ENCODE measurements around the gene TRMT11.
"Not testable (repeated sequence)": the region's sequence is repeated elsewhere in the genome, so short reads cannot be mapped to it uniquely, and the experiment has no call there.

TRMT11 gene

DNA sequence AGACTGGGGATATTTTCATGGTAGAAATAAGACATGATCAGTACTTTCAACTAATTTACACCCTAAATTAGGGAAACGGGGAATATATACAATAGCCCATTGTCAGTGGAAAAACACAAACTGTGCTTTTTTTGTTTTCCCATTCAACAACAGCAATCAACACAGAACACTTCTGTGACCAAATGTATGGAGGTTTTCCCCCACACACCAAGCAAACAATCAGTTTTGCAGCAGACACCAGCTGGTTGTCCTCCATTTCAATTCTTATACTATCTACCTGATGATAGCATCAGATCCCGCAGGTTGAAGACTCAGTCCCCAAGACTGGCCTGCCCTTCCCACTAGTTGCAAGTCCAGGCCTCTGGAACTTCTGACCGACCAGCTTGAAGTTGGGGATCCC is 25.2 kb upstream of the TRMT11 start:
- H3K9me3 ChIP-seq (ENCODE audit: control extremely low read depth in 1 of 5, control insufficient read depth in 4 of 5, insufficient read depth in 2 of 5, low read depth in 1 of 5, low read length in 4 of 5): no peaks in the 10 kb centered on the region
- H3K4me1 ChIP-seq (ENCODE audit: control extremely low read depth in 1 of 4, control insufficient read depth in 4 of 4, insufficient read depth in 4 of 4, low read length in 3 of 4): peaks cover 9 to 26% (median 13%) of the 10 kb centered on the region in 4 experiments
- H3K4me3 ChIP-seq (ENCODE audit: control insufficient read depth in 1 of 7, extremely low read depth in 1 of 7, insufficient read depth in 4 of 7, low read depth in 2 of 7, low read length in 6 of 7): no peak overlapping the region
- ChIA-PET CTCF (interaction anchor here (0.8 to 10.3 kb wide), 6 partner anchors 10 to 176 kb away, joined by 3 to 164 read pairs (median 8); partner anchors contain the start of gene NCOA7), POLR2A (no interaction called here)
- H3K27me3 ChIP-seq (replicated peaks in 2 of 5; ENCODE audit: control insufficient read depth in 4 of 5, insufficient read depth in 5 of 5, low read length in 4 of 5): no peaks in the 10 kb centered on the region
- H3K27ac ChIP-seq (ENCODE audit: insufficient read depth in 1 of 2, low read depth in 1 of 2, low read length in 2 of 2, poor library complexity in 1 of 2, severe bottlenecking in 2 of 2): no peak overlapping the region
- no peak for DNase-seq
- WGBS (ENCODE audit: insufficient coverage): 100% methylated on average over 2 of the region's 3 CpGs
- H3K36me3 ChIP-seq (ENCODE audit: control insufficient read depth in 4 of 4, insufficient read depth in 4 of 4, low read length in 3 of 4): peaks cover 0 to 7% (median 5%) of the 10 kb centered on the region in 4 experiments

DNA sequence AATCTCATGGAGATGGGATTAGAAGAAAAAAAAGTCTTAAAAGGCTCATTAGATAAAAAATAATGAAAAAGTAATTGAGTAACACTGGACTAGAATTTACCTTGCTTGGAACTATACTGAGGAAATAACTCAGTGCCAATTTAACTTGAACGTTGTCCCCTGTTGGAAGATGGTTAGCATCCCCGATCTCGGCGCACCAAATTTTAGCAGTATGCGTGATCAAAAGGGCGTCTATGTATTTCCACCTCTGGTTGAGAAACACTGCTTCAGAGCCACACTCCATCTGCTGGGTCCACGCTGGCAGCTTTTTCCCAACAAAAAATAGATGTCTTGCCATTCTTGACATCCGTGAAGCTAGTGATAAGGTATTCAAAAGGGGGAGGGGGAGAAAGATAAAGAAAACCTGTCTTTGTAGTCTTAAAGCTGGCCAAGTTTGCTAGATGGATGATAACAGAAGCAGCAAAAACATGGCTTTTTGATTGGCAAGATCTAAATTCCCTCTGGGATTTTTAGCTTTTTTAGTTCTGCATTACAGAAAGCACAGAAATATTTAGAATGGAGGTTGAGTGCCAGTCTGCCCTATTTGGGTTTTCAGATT is 23.3 kb upstream of the TRMT11 start:
- CTCF ChIA-PET: interaction anchor here (0.8 to 2.7 kb wide), 6 partner anchors 8 to 182 kb away, joined by 3 to 13 read pairs (median 5); no protein-coding TSS in a partner anchor
- WGBS (ENCODE audit: insufficient coverage): 97% methylated on average over 7 of the region's 8 CpGs
- DNase-seq: no peak
- POLR2A ChIA-PET: no interaction called here
- Histone ChIP-seq H3K4me3 (ENCODE audit: control insufficient read depth in 1 of 7, extremely low read depth in 1 of 7, insufficient read depth in 4 of 7, low read depth in 2 of 7, low read length in 6 of 7) (no peak overlapping the region), H3K27me3 (replicated peaks in 2 of 5; ENCODE audit: control insufficient read depth in 4 of 5, insufficient read depth in 5 of 5, low read length in 4 of 5) (no peaks in the 10 kb centered on the region), H3K9me3 (ENCODE audit: control extremely low read depth in 1 of 5, control insufficient read depth in 4 of 5, insufficient read depth in 2 of 5, low read depth in 1 of 5, low read length in 4 of 5) (no peaks in the 10 kb centered on the region), H3K27ac (ENCODE audit: insufficient read depth in 1 of 2, low read depth in 1 of 2, low read length in 2 of 2, poor library complexity in 1 of 2, severe bottlenecking in 2 of 2) (no peak overlapping the region), H3K4me1 (ENCODE audit: control extremely low read depth in 1 of 4, control insufficient read depth in 4 of 4, insufficient read depth in 4 of 4, low read length in 3 of 4) (peaks cover 5 to 15% (median 5%) of the 10 kb centered on the region in 4 experiments), H3K36me3 (ENCODE audit: control insufficient read depth in 4 of 4, insufficient read depth in 4 of 4, low read length in 3 of 4) (peaks cover 5 to 10% (median 7%) of the 10 kb centered on the region in 4 experiments)

DNA sequence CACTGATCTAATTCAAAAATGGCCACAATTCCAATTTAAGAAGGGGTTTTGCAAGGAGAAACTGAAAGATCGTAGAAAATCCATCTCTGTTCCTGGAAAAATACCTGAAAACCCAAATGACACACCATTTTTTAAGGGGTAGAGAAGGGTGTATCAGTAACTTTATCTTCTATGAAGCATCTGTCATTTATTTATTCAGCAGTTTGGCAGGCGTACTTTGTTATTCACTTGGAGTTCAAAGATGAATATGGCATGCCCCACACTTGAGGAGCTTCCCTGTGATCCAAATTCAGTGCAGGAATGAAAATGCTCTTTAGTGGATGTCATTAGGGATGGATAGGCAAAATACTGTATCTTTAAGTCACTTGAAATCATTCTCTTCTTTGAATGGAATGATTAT is 22.5 kb upstream of the TRMT11 start:
- Histone ChIP-seq H3K27me3 (replicated peaks in 2 of 5; ENCODE audit: control insufficient read depth in 4 of 5, insufficient read depth in 5 of 5, low read length in 4 of 5) (no peaks in the 10 kb centered on the region), H3K9me3 (ENCODE audit: control extremely low read depth in 1 of 5, control insufficient read depth in 4 of 5, insufficient read depth in 2 of 5, low read depth in 1 of 5, low read length in 4 of 5) (no peaks in the 10 kb centered on the region), H3K27ac (ENCODE audit: insufficient read depth in 1 of 2, low read depth in 1 of 2, low read length in 2 of 2, poor library complexity in 1 of 2, severe bottlenecking in 2 of 2) (no peak overlapping the region), H3K4me3 (ENCODE audit: control insufficient read depth in 1 of 7, extremely low read depth in 1 of 7, insufficient read depth in 4 of 7, low read depth in 2 of 7, low read length in 6 of 7) (no peak overlapping the region), H3K36me3 (ENCODE audit: control insufficient read depth in 4 of 4, insufficient read depth in 4 of 4, low read length in 3 of 4) (peaks cover 6 to 14% (median 7%) of the 10 kb centered on the region in 4 experiments), H3K4me1 (ENCODE audit: control extremely low read depth in 1 of 4, control insufficient read depth in 4 of 4, insufficient read depth in 4 of 4, low read length in 3 of 4) (peaks cover 0 to 8% (median 0%) of the 10 kb centered on the region in 4 experiments)
- CTCF ChIA-PET: interaction anchor here (1.0 to 2.0 kb wide), 2 partner anchors 10 to 57 kb away, joined by 3 to 6 read pairs; no protein-coding TSS in a partner anchor
- WGBS (ENCODE audit: insufficient coverage): 100% methylated on average over 1 of the region's 2 CpGs
- POLR2A ChIA-PET: no interaction called here
- DNase-seq: no peak

DNA sequence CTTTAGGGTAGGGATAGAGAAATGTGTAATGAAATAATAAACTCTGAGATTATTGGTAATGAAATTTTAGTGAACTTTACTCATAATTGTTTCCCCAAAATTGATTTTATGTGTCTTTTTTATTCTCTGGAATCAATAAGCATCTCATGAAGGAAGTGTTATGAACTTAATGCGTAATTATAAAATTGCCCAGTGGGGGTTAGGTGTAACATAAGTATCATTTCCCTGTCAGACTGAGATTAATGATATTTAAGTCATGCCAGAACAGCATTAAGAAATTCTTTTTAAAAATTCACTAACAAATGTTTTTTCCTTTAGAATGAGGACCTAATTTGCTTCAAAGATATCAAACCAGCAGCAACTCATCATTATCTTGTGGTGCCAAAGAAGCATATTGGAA is 19.8 kb upstream of the TRMT11 start:
- Histone ChIP-seq H3K9me3 (ENCODE audit: control extremely low read depth in 1 of 5, control insufficient read depth in 4 of 5, insufficient read depth in 2 of 5, low read depth in 1 of 5, low read length in 4 of 5) (no peaks in the 10 kb centered on the region), H3K27me3 (replicated peaks in 2 of 5; ENCODE audit: control insufficient read depth in 4 of 5, insufficient read depth in 5 of 5, low read length in 4 of 5) (no peaks in the 10 kb centered on the region), H3K4me3 (ENCODE audit: control insufficient read depth in 1 of 7, extremely low read depth in 1 of 7, insufficient read depth in 4 of 7, low read depth in 2 of 7, low read length in 6 of 7) (no peak overlapping the region), H3K36me3 (ENCODE audit: control insufficient read depth in 4 of 4, insufficient read depth in 4 of 4, low read length in 3 of 4) (peaks cover 6 to 9% (median 7%) of the 10 kb centered on the region in 4 experiments), H3K27ac (ENCODE audit: insufficient read depth in 1 of 2, low read depth in 1 of 2, low read length in 2 of 2, poor library complexity in 1 of 2, severe bottlenecking in 2 of 2) (no peak overlapping the region), H3K4me1 (ENCODE audit: control extremely low read depth in 1 of 4, control insufficient read depth in 4 of 4, insufficient read depth in 4 of 4, low read length in 3 of 4) (peaks cover 0 to 2% (median 0%) of the 10 kb centered on the region in 4 experiments)
- DNase-seq: peak in 1 of 3 donors; percentile 41
- WGBS (ENCODE audit: insufficient coverage): no CpG with 5 or more reads among the region's 1 CpG
- ChIA-PET POLR2A (no interaction called here), CTCF (interaction anchor here (0.8 to 1.8 kb wide), 2 partner anchors 9 to 185 kb away, joined by 3 to 4 read pairs; no protein-coding TSS in a partner anchor)

DNA sequence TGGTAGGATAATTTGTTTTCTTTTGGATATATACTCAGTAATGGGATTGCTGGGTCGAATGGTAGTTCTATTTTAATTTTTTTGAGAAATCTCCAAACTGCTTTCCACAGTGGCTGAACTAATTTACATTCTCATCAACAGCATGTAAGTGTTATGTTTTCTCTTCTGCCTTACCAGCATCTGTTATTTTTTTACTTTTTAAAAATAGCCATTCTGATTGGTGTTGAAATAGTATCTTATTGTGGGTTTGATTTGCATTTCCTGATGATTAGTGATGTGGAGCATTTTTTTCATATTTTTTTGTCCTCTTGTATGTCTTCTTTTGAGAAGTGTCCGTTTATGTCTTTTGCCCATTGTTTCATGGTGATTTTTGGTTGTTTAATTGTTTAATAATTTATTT is 17.8 kb upstream of the TRMT11 start:
- POLR2A ChIA-PET: no interaction called here
- DNase-seq: no peak
- Histone ChIP-seq H3K27me3 (replicated peaks in 2 of 5; ENCODE audit: control insufficient read depth in 4 of 5, insufficient read depth in 5 of 5, low read length in 4 of 5) (no peaks in the 10 kb centered on the region), H3K9me3 (ENCODE audit: control extremely low read depth in 1 of 5, control insufficient read depth in 4 of 5, insufficient read depth in 2 of 5, low read depth in 1 of 5, low read length in 4 of 5) (no peaks in the 10 kb centered on the region), H3K4me3 (ENCODE audit: control insufficient read depth in 1 of 7, extremely low read depth in 1 of 7, insufficient read depth in 4 of 7, low read depth in 2 of 7, low read length in 6 of 7) (no peak overlapping the region), H3K4me1 (ENCODE audit: control extremely low read depth in 1 of 4, control insufficient read depth in 4 of 4, insufficient read depth in 4 of 4, low read length in 3 of 4) (peaks cover 0 to 2% (median 0%) of the 10 kb centered on the region in 4 experiments), H3K27ac (ENCODE audit: insufficient read depth in 1 of 2, low read depth in 1 of 2, low read length in 2 of 2, poor library complexity in 1 of 2, severe bottlenecking in 2 of 2) (no peak overlapping the region), H3K36me3 (ENCODE audit: control insufficient read depth in 4 of 4, insufficient read depth in 4 of 4, low read length in 3 of 4) (peaks cover 0 to 19% (median 8%) of the 10 kb centered on the region in 4 experiments)
- WGBS (ENCODE audit: insufficient coverage): no CpG with 5 or more reads among the region's 2 CpGs
- CTCF ChIA-PET: no interaction called here

DNA sequence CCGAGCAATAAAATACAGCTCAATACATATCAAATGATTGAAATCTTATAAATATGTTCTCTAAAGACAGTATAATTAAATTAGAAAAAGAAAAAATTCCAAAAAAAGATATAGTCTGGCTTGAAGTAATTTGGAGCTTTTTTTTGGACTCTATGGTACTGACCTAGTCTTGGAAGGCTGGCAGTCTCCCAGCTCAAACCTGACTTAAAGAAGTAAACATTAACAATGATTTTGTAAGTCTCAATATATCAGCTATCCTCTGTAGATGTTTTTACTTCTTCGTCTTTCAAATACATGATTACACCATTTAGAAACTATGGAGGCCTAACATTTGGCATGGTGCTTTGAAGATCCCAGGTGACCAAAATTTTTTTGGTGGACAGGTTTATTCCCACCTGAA is 15.6 kb upstream of the TRMT11 start:
- peaks cover 0 to 32% (median 15%) of the 10 kb centered on the region in 4 experiments for H3K36me3 ChIP-seq (ENCODE audit: control insufficient read depth in 4 of 4, insufficient read depth in 4 of 4, low read length in 3 of 4)
- no peak for DNase-seq
- no peak overlapping the region for H3K27ac ChIP-seq (ENCODE audit: insufficient read depth in 1 of 2, low read depth in 1 of 2, low read length in 2 of 2, poor library complexity in 1 of 2, severe bottlenecking in 2 of 2)
- WGBS (ENCODE audit: insufficient coverage): no CpG with 5 or more reads among the region's 2 CpGs
- no peaks in the 10 kb centered on the region for H3K27me3 ChIP-seq (replicated peaks in 2 of 5; ENCODE audit: control insufficient read depth in 4 of 5, insufficient read depth in 5 of 5, low read length in 4 of 5)
- CTCF ChIA-PET: interaction anchor here (0.5 to 6.0 kb wide), 18 partner anchors 9 to 1145 kb away, joined by 3 to 50 read pairs (median 5); partner anchors contain the start of genes HINT3, NCOA7 and TRMT11
- no peaks in the 10 kb centered on the region for H3K9me3 ChIP-seq (ENCODE audit: control extremely low read depth in 1 of 5, control insufficient read depth in 4 of 5, insufficient read depth in 2 of 5, low read depth in 1 of 5, low read length in 4 of 5)
- peaks cover 0 to 2% (median 0%) of the 10 kb centered on the region in 4 experiments for H3K4me1 ChIP-seq (ENCODE audit: control extremely low read depth in 1 of 4, control insufficient read depth in 4 of 4, insufficient read depth in 4 of 4, low read length in 3 of 4)
- POLR2A ChIA-PET: no interaction called here
- no peak overlapping the region for H3K4me3 ChIP-seq (ENCODE audit: control insufficient read depth in 1 of 7, extremely low read depth in 1 of 7, insufficient read depth in 4 of 7, low read depth in 2 of 7, low read length in 6 of 7)

DNA sequence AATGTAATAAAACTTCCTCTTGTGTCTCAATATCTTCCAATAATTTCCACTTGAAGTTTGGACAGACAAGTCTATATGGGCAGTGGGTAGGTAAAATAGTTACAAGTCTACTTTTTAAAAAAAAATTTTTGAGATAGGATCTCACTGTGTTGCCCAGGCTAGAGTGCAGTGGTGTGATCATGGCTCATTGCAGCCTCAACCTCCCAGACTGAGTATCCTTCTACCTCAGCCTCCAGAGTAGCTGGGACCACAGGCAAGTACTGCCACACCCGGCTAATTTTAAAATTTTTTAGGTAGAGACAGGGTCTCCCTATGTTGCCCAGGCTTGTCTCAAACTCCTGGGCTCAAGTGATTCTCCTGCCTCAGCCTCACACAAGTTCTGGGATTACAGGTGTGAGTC is 13.9 kb upstream of the TRMT11 start:
- DNase-seq; H3K4me1 ChIP-seq (ENCODE audit: control extremely low read depth in 1 of 4, control insufficient read depth in 4 of 4, insufficient read depth in 4 of 4, low read length in 3 of 4); H3K27me3 ChIP-seq (replicated peaks in 2 of 5; ENCODE audit: control insufficient read depth in 4 of 5, insufficient read depth in 5 of 5, low read length in 4 of 5); H3K4me3 ChIP-seq (ENCODE audit: control insufficient read depth in 1 of 7, extremely low read depth in 1 of 7, insufficient read depth in 4 of 7, low read depth in 2 of 7, low read length in 6 of 7); H3K9me3 ChIP-seq (ENCODE audit: control extremely low read depth in 1 of 5, control insufficient read depth in 4 of 5, insufficient read depth in 2 of 5, low read depth in 1 of 5, low read length in 4 of 5); H3K27ac ChIP-seq (ENCODE audit: insufficient read depth in 1 of 2, low read depth in 1 of 2, low read length in 2 of 2, poor library complexity in 1 of 2, severe bottlenecking in 2 of 2); POLR2A ChIA-PET: not testable (repeated sequence)
- no CpG with 5 or more reads among the region's 1 CpG for WGBS (ENCODE audit: insufficient coverage)
- H3K36me3 ChIP-seq (ENCODE audit: control insufficient read depth in 4 of 4, insufficient read depth in 4 of 4, low read length in 3 of 4): peaks cover 6 to 31% (median 15%) of the 10 kb centered on the region in 4 experiments
- CTCF ChIA-PET: interaction anchor here (0.8 to 6.0 kb wide), 3 partner anchors 66 to 183 kb away, joined by 3 to 50 read pairs (median 4); partner anchors contain the start of gene NCOA7
